Activated CD8-positive, alpha-beta memory T cell treated with anti-CD3 and anti-CD28 coated beads, Interleukin-2, amount 50 U/mL, for 4 hours (primary cell): ENCODE measurements around the gene SPTA1.
"Not testable (repeated sequence)": the region's sequence is repeated elsewhere in the genome, so short reads cannot be mapped to it uniquely, and the experiment has no call there.

Source experiments
- DNase-seq: peaks from one replicate; pipeline ENCODE4 v3.0.0-alpha.2; 2020

SPTA1 gene

GRCh38 chr1:158686111-158687009 is at the start of gene SPTA1:
Gene SPTA1, minus strand, starts transcription at chr1:158686715. Its CDS starts 198 bp downstream, at chr1:158686517.
- no peak for DNase-seq

DNA sequence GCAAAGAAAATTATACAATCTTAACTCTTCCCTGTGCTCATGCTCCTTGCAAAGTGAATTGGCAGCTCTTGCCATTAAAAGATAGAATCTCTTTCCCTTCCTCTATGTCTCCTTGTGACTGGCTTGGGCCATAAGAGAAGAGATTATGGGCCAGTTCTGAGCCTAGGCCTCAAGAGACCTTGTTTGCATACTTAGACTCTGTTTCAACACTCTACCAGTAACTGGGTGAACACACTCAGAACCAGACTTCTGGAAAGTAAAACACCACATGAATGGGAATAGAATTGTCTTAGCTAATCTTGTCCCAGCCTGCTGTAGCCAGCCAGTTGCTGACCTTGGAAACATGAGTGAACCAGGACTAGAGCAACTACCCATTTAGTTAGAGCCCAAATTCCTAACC is 49.3 kb upstream of the SPTA1 start:
- no peak for DNase-seq

GRCh38 chr1:158732524-158732923 is 46.0 kb upstream of the SPTA1 start:
- no peak for DNase-seq

DNA sequence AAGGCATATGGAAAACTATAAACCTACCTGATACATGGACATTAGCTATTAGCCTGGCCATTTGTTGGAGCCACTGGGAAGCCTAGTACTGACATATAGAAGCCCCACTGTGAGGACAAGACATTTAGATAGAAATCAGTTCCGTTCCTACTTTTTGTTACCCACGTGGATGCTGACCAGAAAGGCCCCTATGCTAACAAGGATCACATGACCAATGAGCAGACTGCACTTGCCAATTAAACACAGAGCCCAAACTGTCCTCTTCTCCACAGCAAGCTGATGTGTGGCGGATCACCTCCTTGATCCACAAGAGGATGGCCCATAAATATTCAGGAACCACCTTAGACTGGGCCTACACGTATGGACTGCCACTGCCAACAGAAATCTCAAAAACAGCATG is 45.2 kb upstream of the SPTA1 start:
- no peak for DNase-seq

- no peak for DNase-seq
Observed at GRCh38 chr1:158730453-158730852, 43.9 kb upstream of the SPTA1 start.

DNA sequence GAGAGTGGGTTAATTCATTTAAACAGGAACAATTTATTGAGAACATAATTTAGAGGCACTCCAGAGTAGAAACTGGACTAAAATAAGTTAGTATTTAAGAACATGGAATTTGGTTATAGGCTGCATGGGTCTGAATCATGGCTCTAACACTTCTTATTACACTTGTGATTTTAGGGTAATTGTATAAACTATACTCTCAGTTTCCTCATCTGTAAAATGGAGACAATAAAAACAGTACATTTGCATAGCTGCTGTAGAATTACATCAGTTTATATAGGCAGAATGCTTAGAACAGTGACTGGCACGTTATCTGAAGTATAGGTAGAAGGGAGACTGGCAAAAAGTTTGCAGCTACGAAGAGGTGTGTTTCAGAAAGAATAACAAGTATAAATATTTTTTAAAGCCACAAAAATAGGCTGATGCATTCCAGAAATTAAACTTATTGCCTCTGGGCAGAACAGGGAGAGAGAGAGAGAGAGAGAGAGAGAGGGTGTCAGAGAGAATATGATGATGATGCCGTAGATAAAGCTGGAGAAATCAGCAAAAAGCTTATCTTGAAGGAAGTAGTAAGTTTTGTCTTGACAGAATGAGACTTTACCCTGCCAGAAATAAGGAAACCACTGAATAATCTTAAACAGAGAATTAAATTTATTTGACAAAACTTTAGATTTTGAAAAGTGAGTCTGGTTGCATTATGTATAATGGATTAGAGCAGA is 42.2 kb upstream of the SPTA1 start:
- no peak for DNase-seq

- DNase-seq: no peak
Observed at GRCh38 chr1:158724442-158724841, 37.9 kb upstream of the SPTA1 start.

- DNase-seq: no peak
Observed at GRCh38 chr1:158720620-158721019, 34.1 kb upstream of the SPTA1 start, which contains the start of gene OR6K3. Gene OR6K3, minus strand, starts transcription at chr1:158720720. Its CDS starts 2,605 bp downstream, at chr1:158718115.

DNA sequence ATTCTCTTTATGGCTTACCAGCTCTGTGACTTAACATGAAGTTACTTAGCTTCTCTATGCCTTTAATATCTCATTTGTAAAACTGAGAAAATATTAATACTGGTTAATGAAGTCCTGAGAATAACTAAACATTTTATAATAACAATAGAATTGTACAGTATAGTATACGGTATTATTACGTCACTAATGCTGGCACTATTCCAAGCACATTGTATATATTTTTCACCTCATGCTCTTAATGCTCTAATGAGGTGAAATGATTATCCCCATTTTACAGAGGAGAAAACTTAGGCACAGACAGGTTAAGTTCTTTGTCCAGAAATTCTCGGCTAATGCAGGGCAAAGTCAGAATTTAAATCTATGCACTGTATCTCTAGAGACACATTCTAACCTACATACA is 33.1 kb upstream of the SPTA1 start:
- no peak for DNase-seq

DNA sequence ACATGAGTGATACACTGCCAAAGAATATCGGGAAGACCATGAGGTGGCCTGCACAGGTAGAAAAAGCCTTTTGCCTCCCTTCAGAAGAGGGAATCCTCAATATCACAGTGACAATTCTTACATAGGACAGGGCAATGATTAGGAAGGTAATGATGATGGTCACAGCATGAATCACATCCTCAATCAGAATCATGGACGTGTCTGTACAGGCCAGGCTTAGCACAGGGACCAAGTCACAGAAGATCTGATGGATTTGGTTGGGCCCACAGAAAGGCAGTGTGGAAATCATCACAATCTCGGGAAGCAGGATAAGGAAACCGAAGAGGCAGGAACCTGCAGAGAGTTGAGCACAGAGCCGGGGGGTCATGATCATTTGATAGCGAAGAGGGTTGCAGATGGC is 30.8 kb upstream of the SPTA1 start:
- no peak for DNase-seq

- DNase-seq: no peak
Observed at GRCh38 chr1:158716335-158716734, 29.8 kb upstream of the SPTA1 start.

- no peak for DNase-seq
Observed at GRCh38 chr1:158714754-158715153, 28.2 kb upstream of the SPTA1 start.

DNA sequence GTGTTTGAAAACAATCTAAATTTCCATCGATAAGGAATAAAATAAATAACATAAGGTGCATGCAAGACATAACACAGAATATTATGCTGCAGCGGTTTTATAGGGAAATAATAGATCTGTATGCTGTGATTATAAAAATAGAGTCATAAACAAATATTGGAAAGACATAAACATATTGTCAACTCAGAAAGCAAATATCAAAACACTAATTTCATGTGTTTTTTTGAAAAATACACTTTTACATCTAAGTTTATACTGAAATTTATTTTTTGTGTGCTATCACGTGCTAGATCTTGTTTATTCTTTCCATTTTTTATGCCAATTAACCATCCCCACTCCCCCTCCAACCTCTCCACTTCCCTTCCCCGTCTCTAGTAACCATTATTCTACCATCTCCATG is 24.6 kb upstream of the SPTA1 start:
- no peak for DNase-seq

DNA sequence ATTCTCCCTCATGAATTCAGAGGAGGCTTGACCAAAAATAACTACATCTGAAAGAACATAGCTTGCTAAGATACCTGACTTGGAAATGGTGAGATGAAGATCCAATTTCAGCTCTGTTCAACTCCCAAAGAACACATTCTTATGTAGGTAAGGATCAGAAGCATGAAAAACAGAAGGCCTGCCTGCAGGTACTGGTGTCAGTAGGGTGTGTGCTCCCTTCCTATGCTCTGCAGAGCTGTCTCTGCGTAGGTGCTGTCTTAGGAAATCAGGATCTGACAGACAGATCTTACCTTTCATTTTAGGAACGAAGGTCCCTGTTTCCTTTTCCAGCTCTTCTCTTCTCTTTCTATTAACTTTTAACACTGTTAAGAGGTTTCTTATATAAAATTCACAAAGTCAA is 19.6 kb upstream of the SPTA1 start:
- no peak for DNase-seq

- DNase-seq: no peak
Observed at GRCh38 chr1:158700552-158700951, 14.0 kb upstream of the SPTA1 start, which contains the start of gene OR6K2. Gene OR6K2, minus strand, starts transcription at chr1:158700652. Its CDS starts 0 bp downstream, at chr1:158700652.

- no peak for DNase-seq
Observed at GRCh38 chr1:158694596-158694995, 8.1 kb upstream of the SPTA1 start.

DNA sequence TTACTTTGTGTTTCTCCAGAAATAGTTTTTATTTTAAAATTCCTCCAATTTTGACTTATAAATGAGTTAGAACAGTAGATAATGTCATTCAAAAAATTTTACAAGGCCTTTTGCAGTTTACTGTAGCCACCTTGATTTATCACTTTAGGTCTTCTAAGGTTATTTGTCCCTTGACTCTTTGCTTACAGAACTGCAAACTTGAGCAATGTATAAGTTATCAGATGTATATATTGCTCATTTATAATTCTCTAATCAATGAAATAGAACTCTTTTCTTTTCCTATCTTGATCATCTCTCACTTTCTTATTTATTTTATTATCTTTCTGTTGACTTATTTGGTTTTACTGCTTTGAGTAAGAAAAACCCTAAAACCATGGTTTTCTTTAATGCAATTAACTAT is 5.8 kb upstream of the SPTA1 start:
- DNase-seq: no peak

GRCh38 chr1:158691907-158692306 is 5.4 kb upstream of the SPTA1 start:
- DNase-seq: no peak

DNA sequence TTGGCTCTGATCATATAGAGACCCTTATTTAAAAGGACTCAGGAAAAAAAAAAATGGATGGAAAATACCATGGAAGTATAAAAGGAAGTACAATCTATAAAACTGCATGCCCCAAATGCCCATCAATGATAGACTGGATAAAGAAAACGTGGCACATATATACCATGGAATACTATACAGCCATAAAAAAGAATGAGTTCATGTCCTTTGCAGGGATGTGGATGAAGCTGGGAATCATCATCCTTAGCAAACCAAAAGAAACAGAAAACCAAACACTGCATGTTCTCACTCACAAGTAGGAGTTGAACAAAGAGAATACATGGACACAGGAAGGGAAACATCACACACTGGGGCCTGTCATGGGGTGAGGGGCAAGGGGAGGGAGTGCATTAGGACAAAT is 4.6 kb upstream of the SPTA1 start:
- not testable (repeated sequence) for DNase-seq

DNA sequence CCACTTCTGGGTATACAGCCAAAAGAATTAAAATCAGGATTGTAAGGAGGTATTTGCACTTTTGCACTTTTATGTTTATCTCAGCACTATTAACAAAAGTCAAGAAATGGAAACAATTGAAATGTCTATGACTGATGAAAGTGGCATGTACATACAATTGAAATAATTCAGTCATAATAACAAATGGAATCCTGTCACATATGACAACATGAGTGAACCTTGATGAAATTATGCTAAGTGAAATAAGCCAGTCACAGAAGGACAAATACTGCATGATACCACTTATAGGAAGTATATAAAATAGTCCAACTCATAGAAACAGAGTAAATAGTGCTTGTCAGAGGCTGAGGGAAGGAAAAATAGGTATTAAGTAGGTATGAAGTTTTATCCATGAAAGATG is 3.4 kb upstream of the SPTA1 start:
- DNase-seq: no peak

DNA sequence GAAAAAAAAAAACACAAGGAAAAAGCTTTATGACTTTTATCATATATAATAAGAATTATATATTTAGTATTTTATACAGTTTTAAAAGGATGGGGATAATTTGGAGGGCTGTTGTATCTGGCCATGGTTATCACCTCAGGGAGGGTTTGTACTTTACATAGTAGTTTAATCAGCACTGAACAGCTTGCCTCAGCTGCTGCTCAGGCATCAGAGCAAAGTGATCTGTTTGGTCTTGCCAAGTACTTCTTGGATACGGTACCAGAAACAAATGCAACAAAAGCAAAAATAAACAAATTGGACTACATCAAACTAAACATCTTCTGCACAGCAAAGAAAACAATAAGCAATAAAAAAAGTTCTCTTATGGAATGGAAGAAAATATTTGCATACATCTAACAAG is 2.6 kb upstream of the SPTA1 start:
- no peak for DNase-seq

DNA sequence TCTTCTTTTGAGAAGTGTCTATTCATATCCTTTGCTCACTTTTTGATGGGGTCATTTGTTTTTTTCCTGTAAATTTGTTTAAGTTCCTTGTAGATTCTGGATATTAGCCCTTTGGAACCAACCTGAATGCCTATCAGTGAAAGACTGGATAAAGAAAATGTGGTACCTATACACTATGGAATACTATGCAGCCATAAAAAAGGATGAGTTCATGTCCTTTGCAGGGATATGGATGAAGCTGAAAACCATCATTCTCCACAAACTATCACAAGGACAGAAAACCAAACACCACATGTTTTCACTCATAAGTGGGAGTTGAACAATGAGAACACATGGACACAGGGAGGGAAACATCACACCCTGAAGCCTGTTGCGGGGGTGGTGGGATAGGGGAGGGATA is 1.8 kb upstream of the SPTA1 start:
- DNase-seq: not testable (repeated sequence)

DNA sequence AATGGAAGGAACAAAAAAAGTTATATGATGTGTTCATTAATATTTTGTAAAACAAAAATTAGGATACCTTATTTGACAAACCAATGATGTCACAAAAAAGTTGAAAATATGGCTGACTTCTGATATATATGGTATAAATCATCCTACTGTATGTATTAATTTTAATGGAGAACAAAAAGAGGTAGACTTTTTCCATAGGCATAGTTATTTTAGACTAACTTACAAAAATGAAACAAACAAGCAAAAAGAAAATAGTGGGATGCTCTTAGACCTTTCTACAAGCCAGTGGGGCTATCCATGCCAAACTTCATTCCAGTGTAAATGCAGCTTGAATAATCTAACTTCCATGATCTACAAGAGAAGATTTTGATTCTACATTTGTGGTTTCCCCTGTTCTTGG is 522 bp upstream of the SPTA1 start:
- DNase-seq: no peak

DNA sequence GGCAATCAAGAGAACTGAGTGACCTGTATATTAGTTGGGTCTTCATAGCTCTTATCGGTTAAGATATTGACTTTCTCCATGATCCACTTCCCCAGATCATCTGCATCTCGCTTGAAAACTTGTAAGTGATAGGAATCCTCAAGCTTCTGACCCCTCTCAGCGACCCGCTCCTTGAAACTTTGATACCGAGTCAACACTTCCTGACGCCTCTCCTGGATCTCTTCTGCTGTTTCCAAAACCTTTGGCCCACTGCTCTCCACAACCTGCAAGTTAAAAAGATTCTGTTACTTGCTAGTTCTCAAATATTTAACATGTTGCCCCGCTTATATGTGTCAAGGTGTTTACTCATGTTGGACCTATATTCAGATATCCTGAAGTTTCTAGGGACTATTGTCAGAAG is 1.4 kb downstream of the SPTA1 start:
- no peak for DNase-seq
